WI38 (cell line): Measurements from ENCODE around the gene HEBP1.

Source experiments
- H3K4me3 ChIP-seq: 2 replicates; pipeline ENCODE4 v1.5.1; 2011; ENCODE audit warnings: low read depth, mild to moderate bottlenecking, control low read depth, low read length
- CTCF ChIP-seq: IDR thresholded peaks from 2 replicates; pipeline ENCODE4 v1.5.1; 2012; ENCODE audit warnings: low read depth, mild to moderate bottlenecking, control low read depth, low read length

Gene HEBP1

GRCh38 chr12:13004361-13004760 is 4.3 kb upstream of the HEBP1 start:
- H3K4me3 ChIP-seq = no peak overlapping the region
- no peak for TF ChIP-seq CTCF

- TF ChIP-seq CTCF = no peak
Measured at GRCh38 chr12:13002301-13003097, 2.4 kb upstream of the HEBP1 start.

GRCh38 chr12:13001775-13002040 is 1.6 kb upstream of the HEBP1 start:
- TF ChIP-seq CTCF = no peak
- peak overlapping the region; percentile 74 for H3K4me3 ChIP-seq

More at GRCh38 chr12:13002301-13003097, 2.4 kb upstream of the HEBP1 start:
- H3K4me3 ChIP-seq = peak overlapping the region; percentile 74; the same call in 1 of the 2 replicates

- H3K4me3 ChIP-seq = peak overlapping the region; percentile 74
- TF ChIP-seq CTCF = peak; percentile 10; the same call in 1 of the 2 replicates
Measured at GRCh38 chr12:13000925-13001774, 1.1 kb upstream of the HEBP1 start.

GRCh38 chr12:13000616-13000924 is 505 bp upstream of the HEBP1 start:
- H3K4me3 ChIP-seq = peak overlapping the region; percentile 74
- TF ChIP-seq CTCF = no peak

GRCh38 chr12:12999271-12999958 is 650 bp downstream of the HEBP1 start:
- TF ChIP-seq CTCF = no peak
- H3K4me3 ChIP-seq = peak overlapping the region; percentile 90

GRCh38 chr12:12998248-12998647 is 1.8 kb downstream of the HEBP1 start:
- no peak for TF ChIP-seq CTCF
- H3K4me3 ChIP-seq = peak overlapping the region; percentile 90
